ENCODE data around the gene WDSUB1. TPM values are rescaled to one million over a fixed set of nuclear protein-coding genes. Genes with fewer than 3 reads are reported as not detected.

Gene WDSUB1
- total RNA-seq, 1 experiment from 2014 or later, result 6.9 TPM

DNA sequence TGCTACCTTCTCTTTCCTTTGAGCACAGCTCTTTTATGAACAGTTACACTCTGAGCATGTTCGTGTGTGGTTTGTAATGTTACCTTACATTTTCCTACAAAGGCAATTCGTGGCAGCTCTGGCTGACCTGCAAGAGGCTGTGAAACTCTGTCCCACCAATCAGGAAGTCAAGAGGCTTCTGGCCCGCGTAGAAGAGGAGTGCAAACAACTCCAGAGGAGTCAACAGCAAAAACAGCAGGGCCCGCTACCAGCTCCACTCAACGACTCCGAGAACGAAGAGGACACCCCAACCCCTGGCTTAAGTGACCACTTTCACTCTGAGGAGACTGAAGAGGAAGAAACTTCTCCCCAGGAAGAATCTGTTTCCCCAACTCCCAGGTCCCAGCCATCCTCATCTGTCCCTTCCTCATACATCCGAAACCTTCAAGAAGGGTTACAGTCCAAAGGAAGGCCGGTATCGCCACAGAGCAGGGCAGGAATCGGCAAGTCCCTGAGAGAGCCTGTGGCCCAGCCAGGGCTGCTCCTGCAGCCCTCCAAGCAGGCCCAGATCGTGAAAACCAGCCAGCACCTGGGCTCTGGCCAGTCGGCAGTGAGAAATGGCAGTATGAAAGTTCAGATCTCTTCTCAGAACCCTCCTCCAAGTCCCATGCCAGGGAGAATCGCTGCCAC, 56.9 kb downstream of the WDSUB1 start:
- H3K79me2 ChIP-seq (ENCODE audit: low read depth), result no peaks in the 10 kb centered on the region
- intact Hi-C loops (cut with micrococcal nuclease; ENCODE audit: unreplicated experiment), result no loop called here
- H3K27ac ChIP-seq, result no peak overlapping the region
- H3F3A ChIP-seq (ENCODE audit: insufficient read depth, low read depth), result no peaks in the 10 kb centered on the region
- H2AFZ ChIP-seq, result no peak overlapping the region
- no peak overlapping the region for H3K4me2 ChIP-seq
- ChIA-PET POLR2A (ENCODE audit: unreplicated experiment) (no interaction called here), CTCF (no interaction called here)
- no peak overlapping the region for H3K4me3 ChIP-seq
- H3K9me2 ChIP-seq (ENCODE audit: insufficient read depth), result no peaks in the 10 kb centered on the region
- no peak for DNase-seq
- H3K4me1 ChIP-seq (replicated peaks; ENCODE audit: insufficient read depth), result no peaks in the 10 kb centered on the region
- H3K27me3 ChIP-seq (ENCODE audit: insufficient read depth, low read depth), result no peaks in the 10 kb centered on the region
- BruUV-seq (replicated peaks), result no TSS peak
- TF ChIP-seq, protein P1, sequence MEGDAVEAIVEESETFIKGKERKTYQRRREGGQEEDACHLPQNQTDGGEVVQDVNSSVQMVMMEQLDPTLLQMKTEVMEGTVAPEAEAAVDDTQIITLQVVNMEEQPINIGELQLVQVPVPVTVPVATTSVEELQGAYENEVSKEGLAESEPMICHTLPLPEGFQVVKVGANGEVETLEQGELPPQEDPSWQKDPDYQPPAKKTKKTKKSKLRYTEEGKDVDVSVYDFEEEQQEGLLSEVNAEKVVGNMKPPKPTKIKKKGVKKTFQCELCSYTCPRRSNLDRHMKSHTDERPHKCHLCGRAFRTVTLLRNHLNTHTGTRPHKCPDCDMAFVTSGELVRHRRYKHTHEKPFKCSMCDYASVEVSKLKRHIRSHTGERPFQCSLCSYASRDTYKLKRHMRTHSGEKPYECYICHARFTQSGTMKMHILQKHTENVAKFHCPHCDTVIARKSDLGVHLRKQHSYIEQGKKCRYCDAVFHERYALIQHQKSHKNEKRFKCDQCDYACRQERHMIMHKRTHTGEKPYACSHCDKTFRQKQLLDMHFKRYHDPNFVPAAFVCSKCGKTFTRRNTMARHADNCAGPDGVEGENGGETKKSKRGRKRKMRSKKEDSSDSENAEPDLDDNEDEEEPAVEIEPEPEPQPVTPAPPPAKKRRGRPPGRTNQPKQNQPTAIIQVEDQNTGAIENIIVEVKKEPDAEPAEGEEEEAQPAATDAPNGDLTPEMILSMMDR (conservative IDR thresholded peaks at IDR 0.05), result no peak
- TF ChIP-seq EZH2 (IDR thresholded peaks at IDR 0.05; ENCODE audit: low read depth), result no peak
- peaks cover 14% of the 10 kb centered on the region; the same call in 1 of the 2 replicates for H3K36me3 ChIP-seq (ENCODE audit: low read depth)
- no peaks in the 10 kb centered on the region for H4K20me1 ChIP-seq (ENCODE audit: insufficient read depth)
- H3K9me3 ChIP-seq (ENCODE audit: insufficient read depth, low read depth), result no peaks in the 10 kb centered on the region

DNA sequence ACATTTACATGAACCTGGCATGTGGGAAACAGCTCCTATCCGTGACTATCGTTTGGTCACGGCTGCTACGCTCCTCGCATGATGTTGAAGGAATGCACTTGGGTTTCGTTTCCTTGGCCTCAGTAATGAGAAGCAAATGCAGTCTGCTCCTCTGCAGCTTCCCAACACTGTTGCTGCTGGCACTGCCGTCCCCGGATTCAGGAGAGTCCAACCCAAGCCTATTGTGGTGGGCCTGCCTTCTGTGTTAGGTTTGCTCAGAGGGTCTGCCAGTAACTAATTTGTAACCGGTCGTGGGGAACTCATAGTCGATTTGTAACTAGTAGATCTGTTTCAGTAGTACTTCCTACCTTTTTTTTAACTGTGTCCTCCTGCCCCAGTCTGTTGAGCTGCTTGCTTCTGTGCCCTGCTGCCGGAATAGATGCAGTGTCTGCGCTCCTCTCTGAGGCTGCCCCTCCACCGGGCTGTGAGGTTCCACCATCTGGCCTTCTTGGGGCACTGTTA, 58.4 kb downstream of the WDSUB1 start:
- intact Hi-C loops (cut with micrococcal nuclease; ENCODE audit: unreplicated experiment), result no loop called here
- TF ChIP-seq, protein P1 (conservative IDR thresholded peaks at IDR 0.05), result no peak
- no peak for TF ChIP-seq EZH2 (IDR thresholded peaks at IDR 0.05; ENCODE audit: low read depth)
- Histone ChIP-seq H2AFZ (no peak overlapping the region), H3K27ac (no peak overlapping the region), H3K36me3 (ENCODE audit: low read depth) (peaks cover 14% of the 10 kb centered on the region; the same call in 1 of the 2 replicates), H3K79me2 (ENCODE audit: low read depth) (no peaks in the 10 kb centered on the region), H3K4me1 (replicated peaks; ENCODE audit: insufficient read depth) (no peaks in the 10 kb centered on the region), H3F3A (ENCODE audit: insufficient read depth, low read depth) (no peaks in the 10 kb centered on the region), H4K20me1 (ENCODE audit: insufficient read depth) (no peaks in the 10 kb centered on the region), H3K27me3 (ENCODE audit: insufficient read depth, low read depth) (no peaks in the 10 kb centered on the region), H3K4me3 (no peak overlapping the region), H3K9me3 (ENCODE audit: insufficient read depth, low read depth) (no peaks in the 10 kb centered on the region), H3K4me2 (no peak overlapping the region), H3K9me2 (ENCODE audit: insufficient read depth) (no peaks in the 10 kb centered on the region)
- no peak for DNase-seq
- CTCF ChIA-PET, result no interaction called here
- no TSS peak for BruUV-seq (replicated peaks)
- POLR2A ChIA-PET (ENCODE audit: unreplicated experiment), result no interaction called here

DNA sequence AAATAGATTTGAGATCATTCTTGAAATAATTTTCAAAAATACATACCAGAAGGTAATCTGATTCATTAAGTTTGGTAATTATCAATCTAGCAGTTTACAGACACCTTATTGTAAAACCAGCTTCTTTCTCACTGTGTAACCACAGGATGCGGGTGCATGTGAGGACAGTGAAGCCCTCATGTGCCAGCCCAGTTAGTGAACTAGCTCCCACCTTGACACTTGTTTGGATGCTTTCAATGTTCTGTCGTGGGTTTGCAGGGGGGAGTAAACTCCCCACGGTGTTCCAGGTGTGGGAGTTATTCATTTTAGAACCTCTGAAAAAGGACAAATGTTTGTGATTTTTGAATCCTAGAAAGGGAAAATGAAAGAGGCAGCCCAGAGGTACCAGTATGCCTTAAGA, 59.0 kb downstream of the WDSUB1 start:
- no peak overlapping the region for H2AFZ ChIP-seq
- POLR2A ChIA-PET (ENCODE audit: unreplicated experiment), result no interaction called here
- CTCF ChIA-PET, result no interaction called here
- no peaks in the 10 kb centered on the region for H4K20me1 ChIP-seq (ENCODE audit: insufficient read depth)
- peaks cover 14% of the 10 kb centered on the region; the same call in 1 of the 2 replicates for H3K36me3 ChIP-seq (ENCODE audit: low read depth)
- H3K27ac ChIP-seq, result no peak overlapping the region
- no peak overlapping the region for H3K4me3 ChIP-seq
- no peak for DNase-seq
- H3K27me3 ChIP-seq (ENCODE audit: insufficient read depth, low read depth), result no peaks in the 10 kb centered on the region
- no peaks in the 10 kb centered on the region for H3K79me2 ChIP-seq (ENCODE audit: low read depth)
- no peak overlapping the region for H3K4me2 ChIP-seq
- no TSS peak for BruUV-seq (replicated peaks)
- H3F3A ChIP-seq (ENCODE audit: insufficient read depth, low read depth), result no peaks in the 10 kb centered on the region
- TF ChIP-seq, protein P1 (conservative IDR thresholded peaks at IDR 0.05), result no peak
- TF ChIP-seq EZH2 (IDR thresholded peaks at IDR 0.05; ENCODE audit: low read depth), result no peak
- H3K4me1 ChIP-seq (replicated peaks; ENCODE audit: insufficient read depth), result no peaks in the 10 kb centered on the region
- no peaks in the 10 kb centered on the region for H3K9me2 ChIP-seq (ENCODE audit: insufficient read depth)
- intact Hi-C loops (cut with micrococcal nuclease; ENCODE audit: unreplicated experiment), result no loop called here
- H3K9me3 ChIP-seq (ENCODE audit: insufficient read depth, low read depth), result no peaks in the 10 kb centered on the region

Data from PC-9 (cell line).